ENCODE data around the gene C6orf47. TPM values are rescaled to one million over a fixed set of nuclear protein-coding genes. Genes with fewer than 3 reads are reported as not detected.

The C6orf47 gene
- total and polyA plus RNA-seq, 2 experiments from 2014 or later, result 19.4 to 20.3 TPM

DNA sequence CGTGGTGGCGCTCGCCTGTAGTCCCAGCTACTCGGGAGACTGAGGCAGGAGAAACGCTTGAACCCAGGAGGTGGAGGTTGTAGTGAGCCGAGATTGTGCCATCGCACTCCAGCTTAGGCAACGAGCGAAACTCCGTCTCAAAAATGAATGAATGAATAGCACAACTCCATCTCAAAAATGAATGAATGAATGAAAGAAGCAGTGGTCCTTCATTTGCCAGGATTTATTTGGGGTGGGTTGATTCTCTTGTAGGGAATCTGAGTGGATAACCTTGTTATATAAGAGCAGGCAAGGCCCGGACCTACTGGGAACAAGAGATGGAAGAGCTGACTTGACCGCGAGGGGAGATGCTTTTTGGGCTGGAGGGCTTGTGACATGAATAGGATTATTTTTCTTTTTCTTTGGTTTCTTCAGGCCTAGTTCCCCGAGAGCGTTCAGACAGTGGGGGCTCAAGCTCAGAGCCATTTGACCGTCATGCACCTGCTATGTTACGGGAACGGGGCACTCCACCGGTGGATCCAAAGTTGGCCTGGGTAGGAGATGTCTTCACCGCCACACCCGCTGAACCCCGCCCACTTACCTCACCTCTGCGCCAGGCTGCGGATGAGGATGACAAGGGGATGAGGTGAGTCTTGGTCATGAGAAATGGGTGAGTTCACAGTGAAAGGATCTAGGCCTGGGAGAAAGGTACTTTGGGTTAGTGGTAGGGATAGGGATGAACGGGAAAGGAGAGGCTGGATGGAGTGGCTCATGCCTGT is 30.2 kb downstream of the C6orf47 start:
- Histone ChIP-seq H3K27ac (no peak overlapping the region), H2AFZ (no peak overlapping the region), H3K9me2 (ENCODE audit: insufficient read depth) (no peaks in the 10 kb centered on the region), H3K27me3 (replicated peaks; ENCODE audit: insufficient read depth) (no peaks in the 10 kb centered on the region), H3K79me2 (ENCODE audit: insufficient read depth) (peaks cover 80% of the 10 kb centered on the region), H3F3A (ENCODE audit: insufficient read depth) (peaks cover 55% of the 10 kb centered on the region), H3K4me2 (ENCODE audit: unreplicated experiment) (no peak overlapping the region), H3K9me3 (ENCODE audit: low read depth) (no peaks in the 10 kb centered on the region), H3K36me3 (ENCODE audit: low read depth) (peaks cover 89% of the 10 kb centered on the region), H3K4me1 (ENCODE audit: insufficient read depth) (no peaks in the 10 kb centered on the region), H4K20me1 (ENCODE audit: insufficient read depth) (no peaks in the 10 kb centered on the region), H3K9ac (no peak overlapping the region), H3K4me3 (no peak overlapping the region)
- in situ Hi-C loops (cut with MboI), result no loop called here
- TF ChIP-seq EZH2phosphoT487 (IDR thresholded peaks at IDR 0.05; ENCODE audit: insufficient read depth, low read depth), result no peak
- 90 to 93% methylated on average over 25 of the region's 25 CpGs for WGBS, 2 experiments (ENCODE audit: low coverage in 1 of 2, low lambda C conversion rate in 2 of 2, missing lambda C conversion rate in 2 of 2)
- DNase-seq, result no peak

GRCh38 chr6:31629014-31629413 is 31.6 kb downstream of the C6orf47 start:
- Histone ChIP-seq H3K4me3 (no peak overlapping the region), H3K4me2 (ENCODE audit: unreplicated experiment) (no peak overlapping the region), H3K27me3 (replicated peaks; ENCODE audit: insufficient read depth) (no peaks in the 10 kb centered on the region), H3K36me3 (ENCODE audit: low read depth) (peaks cover 88% of the 10 kb centered on the region), H3K9ac (no peak overlapping the region), H3F3A (ENCODE audit: insufficient read depth) (peaks cover 42% of the 10 kb centered on the region), H3K79me2 (ENCODE audit: insufficient read depth) (peaks cover 93% of the 10 kb centered on the region), H2AFZ (no peak overlapping the region), H3K9me2 (ENCODE audit: insufficient read depth) (no peaks in the 10 kb centered on the region), H3K9me3 (ENCODE audit: low read depth) (no peaks in the 10 kb centered on the region), H4K20me1 (ENCODE audit: insufficient read depth) (no peaks in the 10 kb centered on the region), H3K4me1 (ENCODE audit: insufficient read depth) (no peaks in the 10 kb centered on the region), H3K27ac (no peak overlapping the region)
- no peak for TF ChIP-seq EZH2 (IDR thresholded peaks at IDR 0.05; ENCODE audit: insufficient read depth, poor library complexity, severe bottlenecking)
- no peak for TF ChIP-seq EZH2phosphoT487 (IDR thresholded peaks at IDR 0.05; ENCODE audit: insufficient read depth, low read depth)
- WGBS, 2 experiments (ENCODE audit: low coverage in 1 of 2, low lambda C conversion rate in 2 of 2, missing lambda C conversion rate in 2 of 2), result 92 to 93% methylated on average over 7 of the region's 7 CpGs
- DNase-seq, result no peak
- in situ Hi-C loops (cut with MboI), result no loop called here

DNA sequence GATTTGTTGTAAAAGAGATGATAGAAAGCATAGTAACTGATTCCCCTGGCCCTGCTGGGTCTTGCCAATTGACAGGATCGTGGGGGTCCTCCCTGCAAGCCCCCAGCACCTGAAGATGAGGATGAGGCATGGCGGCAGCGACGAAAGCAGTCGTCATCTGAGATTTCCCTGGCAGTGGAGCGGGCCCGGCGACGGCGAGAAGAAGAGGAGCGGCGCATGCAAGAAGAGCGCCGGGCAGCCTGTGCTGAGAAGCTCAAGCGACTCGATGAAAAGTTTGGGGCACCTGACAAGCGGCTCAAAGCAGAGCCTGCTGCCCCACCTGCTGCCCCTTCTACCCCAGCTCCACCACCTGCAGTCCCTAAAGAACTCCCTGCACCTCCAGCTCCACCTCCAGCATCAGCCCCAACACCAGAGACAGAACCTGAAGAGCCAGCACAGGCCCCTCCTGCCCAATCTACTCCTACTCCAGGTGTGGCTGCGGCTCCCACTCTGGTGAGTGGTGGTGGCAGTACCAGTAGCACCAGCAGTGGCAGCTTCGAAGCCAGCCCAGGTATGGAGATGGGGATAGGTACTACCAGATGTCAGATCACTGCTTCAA is 32.8 kb downstream of the C6orf47 start:
- 95 to 97% methylated on average over 19 of the region's 19 CpGs for WGBS, 2 experiments (ENCODE audit: low coverage in 1 of 2, low lambda C conversion rate in 2 of 2, missing lambda C conversion rate in 2 of 2)
- H3K4me3 ChIP-seq, result no peak overlapping the region
- H3K27ac ChIP-seq, result no peak overlapping the region
- peaks cover 99% of the 10 kb centered on the region for H3K79me2 ChIP-seq (ENCODE audit: insufficient read depth)
- peaks cover 4% of the 10 kb centered on the region; the same call in 1 of the 2 replicates for H4K20me1 ChIP-seq (ENCODE audit: insufficient read depth)
- TF ChIP-seq EZH2 (IDR thresholded peaks at IDR 0.05; ENCODE audit: insufficient read depth, poor library complexity, severe bottlenecking) (no peak), EZH2phosphoT487 (IDR thresholded peaks at IDR 0.05; ENCODE audit: insufficient read depth, low read depth) (no peak)
- no peak overlapping the region for H3K4me2 ChIP-seq (ENCODE audit: unreplicated experiment)
- no peak overlapping the region for H2AFZ ChIP-seq
- 0 out of 2 replicates have a peak, but pooled peaks cover 2% of the 10 kb centered on the region for H3K4me1 ChIP-seq (ENCODE audit: insufficient read depth)
- no peaks in the 10 kb centered on the region for H3K9me2 ChIP-seq (ENCODE audit: insufficient read depth)
- no peak overlapping the region for H3K9ac ChIP-seq
- DNase-seq, result no peak
- H3K9me3 ChIP-seq (ENCODE audit: low read depth), result no peaks in the 10 kb centered on the region
- H3F3A ChIP-seq (ENCODE audit: insufficient read depth), result peaks cover 31% of the 10 kb centered on the region; the same call in 1 of the 2 replicates
- in situ Hi-C loops (cut with MboI), result no loop called here
- no peaks in the 10 kb centered on the region for H3K27me3 ChIP-seq (replicated peaks; ENCODE audit: insufficient read depth)
- H3K36me3 ChIP-seq (ENCODE audit: low read depth), result peaks cover 92% of the 10 kb centered on the region

DNA sequence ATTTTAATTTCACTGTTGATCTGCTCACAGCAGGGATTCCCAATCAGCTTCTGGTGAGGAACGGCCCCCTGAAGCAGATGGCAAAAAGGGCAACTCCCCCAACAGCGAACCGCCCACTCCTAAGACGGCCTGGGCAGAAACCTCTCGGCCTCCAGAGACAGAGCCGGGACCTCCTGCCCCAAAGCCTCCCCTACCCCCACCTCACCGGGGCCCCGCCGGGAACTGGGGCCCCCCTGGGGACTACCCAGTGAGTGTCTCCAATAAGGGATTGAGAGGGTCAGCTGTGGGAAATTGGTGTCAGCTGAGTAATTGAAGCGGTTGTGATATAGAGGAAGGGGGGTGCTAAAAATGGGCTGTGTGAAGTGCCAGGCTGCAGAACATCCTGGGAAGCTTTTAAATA is 33.6 kb downstream of the C6orf47 start:
- in situ Hi-C loops (cut with MboI), result no loop called here
- H3K9ac ChIP-seq, result no peak overlapping the region
- no peak overlapping the region for H3K4me3 ChIP-seq
- H3K79me2 ChIP-seq (ENCODE audit: insufficient read depth), result peaks cover 99% of the 10 kb centered on the region
- H3K27me3 ChIP-seq (replicated peaks; ENCODE audit: insufficient read depth), result no peaks in the 10 kb centered on the region
- no peak overlapping the region for H3K27ac ChIP-seq
- 0 out of 2 replicates have a peak, but pooled peaks cover 24% of the 10 kb centered on the region for H3F3A ChIP-seq (ENCODE audit: insufficient read depth)
- 96 to 100% methylated on average over 2 to 10 of the region's 10 CpGs for WGBS, 2 experiments (ENCODE audit: low coverage in 1 of 2, low lambda C conversion rate in 2 of 2, missing lambda C conversion rate in 2 of 2)
- H2AFZ ChIP-seq, result no peak overlapping the region
- H3K36me3 ChIP-seq (ENCODE audit: low read depth), result peaks cover 87% of the 10 kb centered on the region
- H3K4me1 ChIP-seq (ENCODE audit: insufficient read depth), result 0 out of 2 replicates have a peak, but pooled peaks cover 11% of the 10 kb centered on the region
- TF ChIP-seq EZH2phosphoT487 (IDR thresholded peaks at IDR 0.05; ENCODE audit: insufficient read depth, low read depth) (no peak), EZH2 (IDR thresholded peaks at IDR 0.05; ENCODE audit: insufficient read depth, poor library complexity, severe bottlenecking) (no peak)
- no peak for DNase-seq
- H3K9me3 ChIP-seq (ENCODE audit: low read depth), result no peaks in the 10 kb centered on the region
- H3K9me2 ChIP-seq (ENCODE audit: insufficient read depth), result no peaks in the 10 kb centered on the region
- no peak overlapping the region for H3K4me2 ChIP-seq (ENCODE audit: unreplicated experiment)
- H4K20me1 ChIP-seq (ENCODE audit: insufficient read depth), result peaks cover 7% of the 10 kb centered on the region; the same call in 1 of the 2 replicates

Data from GM23248 (cell line).